ENCODE results near the gene SH2D6.
A peak's percentile ranks its signal among the peaks of the same experiment; 100 is the strongest.
"Not testable (repeated sequence)": the region's sequence is repeated elsewhere in the genome, so short reads cannot be mapped to it uniquely, and the experiment has no call there.

SH2D6 gene

GRCh38 chr2:85425588-85425987 is 7.1 kb downstream of the SH2D6 start:
- no peak for DNase-seq

GRCh38 chr2:85427300-85427835 is 8.9 kb downstream of the SH2D6 start:
- DNase-seq = no peak

GRCh38 chr2:85428343-85428881 is 9.9 kb downstream of the SH2D6 start:
- DNase-seq = no peak

- no peak for DNase-seq
Measured at GRCh38 chr2:85429213-85429923, 10.9 kb downstream of the SH2D6 start.

GRCh38 chr2:85429924-85430289 is 11.4 kb downstream of the SH2D6 start:
- no peak for DNase-seq

GRCh38 chr2:85430752-85431569 is 12.4 kb downstream of the SH2D6 start:
- no peak for DNase-seq

GRCh38 chr2:85431570-85432205 is 13.2 kb downstream of the SH2D6 start:
- no peak for DNase-seq

GRCh38 chr2:85433511-85434089 is 15.1 kb downstream of the SH2D6 start:
- DNase-seq = no peak

GRCh38 chr2:85434696-85435095 is 16.2 kb downstream of the SH2D6 start:
- DNase-seq = no peak

- DNase-seq = no peak
Measured at GRCh38 chr2:85435220-85435958, 16.9 kb downstream of the SH2D6 start.

GRCh38 chr2:85435981-85436835 is 17.7 kb downstream of the SH2D6 start:
- DNase-seq = no peak

GRCh38 chr2:85436836-85437487 is 18.4 kb downstream of the SH2D6 start:
- DNase-seq = no peak

- peak; percentile 79 for DNase-seq
Measured at GRCh38 chr2:85437488-85438200, 19.1 kb downstream of the SH2D6 start.

- DNase-seq = no peak
Measured at GRCh38 chr2:85438201-85439024, 19.9 kb downstream of the SH2D6 start.

- no peak for DNase-seq
Measured at GRCh38 chr2:85439025-85439472, 20.5 kb downstream of the SH2D6 start.

- not testable (repeated sequence) for DNase-seq
Measured at GRCh38 chr2:85439569-85439968, 21.1 kb downstream of the SH2D6 start.

- no peak for DNase-seq
Measured at GRCh38 chr2:85439986-85440385, 21.5 kb downstream of the SH2D6 start.

GRCh38 chr2:85440729-85441128 is 22.2 kb downstream of the SH2D6 start:
- no peak for DNase-seq

GRCh38 chr2:85441864-85442263 is 23.4 kb downstream of the SH2D6 start:
- DNase-seq = no peak

Data from activated naive CD4-positive, alpha-beta T cell treated with Interleukin-2 at 50 U/mL for 16 hours (primary cell).